ENCODE data around the gene CDH13. TPM values are rescaled to one million over a fixed set of nuclear protein-coding genes. Genes with fewer than 3 reads are reported as not detected.

The CDH13 gene
- total and polyA plus RNA-seq, 2 of the 8 experiments (the other 6 are each of a cell fraction or from before 2014, with no cell fraction given) = 2.3 to 2.4 TPM

- Histone ChIP-seq H3K14ac (ENCODE audit: insufficient read length) (no peak overlapping the region), H2BK20ac (ENCODE audit: low read length) (no peak overlapping the region), H3K56ac (replicated peaks; ENCODE audit: insufficient read length, low read depth, low read length) (no peak overlapping the region), H3K9me3 (ENCODE audit: insufficient read depth in 2 of 2, low read depth in 1 of 2, low read length in 1 of 2) (peaks cover 14 to 21% of the 10 kb centered on the region in 2 experiments; a peak in 3 of 4 replicates), H3K79me2 (ENCODE audit: control insufficient read depth in 1 of 2, insufficient read depth in 2 of 2, low read length in 2 of 2) (no peaks in the 10 kb centered on the region), H3K27ac (ENCODE audit: low read depth, low read length) (no peak overlapping the region), H4K5ac (ENCODE audit: insufficient read length, low read depth, low read length) (no peak overlapping the region), H3K23ac (ENCODE audit: insufficient read length) (no peak overlapping the region), H4K8ac (ENCODE audit: extremely low read depth, insufficient read depth, low read length) (no peak overlapping the region), H2AK5ac (ENCODE audit: low read depth, low read length) (no peak overlapping the region), H3K18ac (ENCODE audit: extremely low read depth, low read length) (no peak overlapping the region), H3K4me1 (replicated peaks in 1 of 4; ENCODE audit: control insufficient read depth in 3 of 4, insufficient read depth in 4 of 4, low read length in 3 of 4) (no peaks in the 10 kb centered on the region), H3K4me2 (ENCODE audit: insufficient read depth in 1 of 2, low read depth in 2 of 2, low read length in 2 of 2) (no peak overlapping the region), H3K36me3 (ENCODE audit: control insufficient read depth in 2 of 4, insufficient read depth in 4 of 4, low read length in 3 of 4) (no peaks in the 10 kb centered on the region), H3K23me2 (ENCODE audit: low read depth, low read length) (no peaks in the 10 kb centered on the region), H3K79me1 (ENCODE audit: low read depth, low read length) (no peaks in the 10 kb centered on the region), H2BK12ac (ENCODE audit: low read depth, low read length) (no peak overlapping the region), H4K91ac (replicated peaks; ENCODE audit: insufficient read length, low read length) (no peak overlapping the region), H3K4me3 (ENCODE audit: extremely low read depth in 1 of 4, insufficient read depth in 2 of 4, low read depth in 3 of 4, low read length in 4 of 4) (no peak overlapping the region), H4K20me1 (replicated peaks in 1 of 2; ENCODE audit: control insufficient read depth in 1 of 2, insufficient read depth in 2 of 2, low read length in 2 of 2) (no peaks in the 10 kb centered on the region), H2BK120ac (replicated peaks; ENCODE audit: low read depth, low read length) (no peak overlapping the region), H3K27me3 (replicated peaks in 1 of 4; ENCODE audit: control insufficient read depth in 3 of 4, extremely low read depth in 1 of 4, insufficient read depth in 3 of 4, low read length in 3 of 4) (no peaks in the 10 kb centered on the region), H2AFZ (ENCODE audit: low read length) (no peak overlapping the region), H3K4ac (replicated peaks; ENCODE audit: insufficient read length, low read depth, low read length) (no peak overlapping the region), H2BK15ac (ENCODE audit: low read length) (no peak overlapping the region), H2BK5ac (ENCODE audit: low read depth, low read length) (no peak overlapping the region), H3K9ac (replicated peaks in 1 of 4; ENCODE audit: extremely low read depth in 1 of 4, low read depth in 3 of 4, low read length in 3 of 4) (no peak overlapping the region)
- POLR2A ChIA-PET (ENCODE audit: partially characterized antibody) = no interaction called here
- DNase-seq (ENCODE audit: low read depth in 1 of 2, low spot score in 2 of 2) (no peak), FAIRE-seq (no peak)
- CTCF ChIA-PET (ENCODE audit: partially characterized antibody) = interaction anchor here (1.1 kb wide), 1 partner anchor 35 kb away, joined by 3 read pairs; no protein-coding TSS in a partner anchor
- no peak for TF ChIP-seq ZNF274 (IDR thresholded peaks at IDR 0.05; ENCODE audit: borderline replicate concordance, extremely low read depth, low read length)
- no peak for TF ChIP-seq POLR2A (IDR thresholded peaks at IDR 0.05; ENCODE audit: control extremely low read depth in 1 of 2, low read depth in 2 of 2, low read length in 2 of 2)
- no peak for TF ChIP-seq EP300 (IDR thresholded peaks at IDR 0.05; ENCODE audit: borderline replicate concordance in 1 of 2, low read depth in 2 of 2, low read length in 2 of 2)
- TF ChIP-seq, protein P1, sequence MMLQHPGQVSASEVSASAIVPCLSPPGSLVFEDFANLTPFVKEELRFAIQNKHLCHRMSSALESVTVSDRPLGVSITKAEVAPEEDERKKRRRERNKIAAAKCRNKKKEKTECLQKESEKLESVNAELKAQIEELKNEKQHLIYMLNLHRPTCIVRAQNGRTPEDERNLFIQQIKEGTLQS (IDR thresholded peaks at IDR 0.05; ENCODE audit: insufficient read depth, low read depth, low read length) = no peak
- no peak for TF ChIP-seq CHD1 (IDR thresholded peaks at IDR 0.05; ENCODE audit: low read depth, low read length)
- TF ChIP-seq POLR2AphosphoS5 (IDR thresholded peaks at IDR 0.05; ENCODE audit: low read depth, low read length) = no peak
- TF ChIP-seq RXRA (IDR thresholded peaks at IDR 0.05; ENCODE audit: insufficient read depth, low read depth, low read length) = no peak
- no peak for TF ChIP-seq JUND (IDR thresholded peaks at IDR 0.05; ENCODE audit: low read length)
- no peak for TF ChIP-seq CREB1 (IDR thresholded peaks at IDR 0.05)
- TF ChIP-seq BACH1 (IDR thresholded peaks at IDR 0.05; ENCODE audit: low read length) = no peak
- TF ChIP-seq RAD21 (IDR thresholded peaks at IDR 0.05 in 1 of 2, conservative IDR thresholded peaks at IDR 0.05 in 1 of 2; ENCODE audit: low read depth in 2 of 2, low read length in 2 of 2) = no peak
- no peak for TF ChIP-seq RBBP5 (IDR thresholded peaks at IDR 0.05; ENCODE audit: borderline replicate concordance, low read depth, low read length)
- TF ChIP-seq KDM5A (IDR thresholded peaks at IDR 0.05; ENCODE audit: low read length) = no peak
- 92% methylated on average over 3 of the region's 3 CpGs; no CpG with 5 or more reads in 1 of the 2 experiments for WGBS, 2 experiments (ENCODE audit: extremely low coverage in 1 of 2, insufficient coverage in 1 of 2, insufficient read length in 1 of 2, insufficient replicate concordance in 2 of 2, low coverage in 1 of 2, low lambda C conversion rate in 2 of 2, missing lambda C conversion rate in 1 of 2)
Observed at GRCh38 chr16:83066011-83066410, 439.2 kb downstream of the CDH13 start.
